ENCODE measurements around the gene MAST3.
"Not testable (repeated sequence)": the region's sequence is repeated elsewhere in the genome, so short reads cannot be mapped to it uniquely, and the experiment has no call there.

MAST3 gene

GRCh38 chr19:18085702-18086457 is 11.7 kb upstream of the MAST3 start:
- no peak for TF ChIP-seq CTCF (conservative IDR thresholded peaks at IDR 0.05; ENCODE audit: low read depth, low read length)
- no peak for DNase-seq (ENCODE audit: low read depth)
- no peak overlapping the region for H3K4me3 ChIP-seq (ENCODE audit: low read length)

GRCh38 chr19:18086590-18087138 is 10.9 kb upstream of the MAST3 start, which contains the start of gene IL12RB1:
Gene IL12RB1 (minus strand): TSS chr19:18086934. CDS start chr19:18086823, 111 bp downstream.
- no peak for TF ChIP-seq CTCF (conservative IDR thresholded peaks at IDR 0.05; ENCODE audit: low read depth, low read length)
- H3K4me3 ChIP-seq (ENCODE audit: low read length), result no peak within 1 kb of the TSS
- DNase-seq (ENCODE audit: low read depth), result no peak

- not testable (repeated sequence) for H3K4me3 ChIP-seq (ENCODE audit: low read length); DNase-seq (ENCODE audit: low read depth)
These were observed 8.5 kb upstream of the MAST3 start for GRCh38 chr19:18089096-18089541.

GRCh38 chr19:18089726-18090125 is 7.9 kb upstream of the MAST3 start:
- TF ChIP-seq CTCF (conservative IDR thresholded peaks at IDR 0.05; ENCODE audit: low read depth, low read length), result no peak
- H3K4me3 ChIP-seq (ENCODE audit: low read length), result no peak overlapping the region
- DNase-seq (ENCODE audit: low read depth), result no peak

DNA sequence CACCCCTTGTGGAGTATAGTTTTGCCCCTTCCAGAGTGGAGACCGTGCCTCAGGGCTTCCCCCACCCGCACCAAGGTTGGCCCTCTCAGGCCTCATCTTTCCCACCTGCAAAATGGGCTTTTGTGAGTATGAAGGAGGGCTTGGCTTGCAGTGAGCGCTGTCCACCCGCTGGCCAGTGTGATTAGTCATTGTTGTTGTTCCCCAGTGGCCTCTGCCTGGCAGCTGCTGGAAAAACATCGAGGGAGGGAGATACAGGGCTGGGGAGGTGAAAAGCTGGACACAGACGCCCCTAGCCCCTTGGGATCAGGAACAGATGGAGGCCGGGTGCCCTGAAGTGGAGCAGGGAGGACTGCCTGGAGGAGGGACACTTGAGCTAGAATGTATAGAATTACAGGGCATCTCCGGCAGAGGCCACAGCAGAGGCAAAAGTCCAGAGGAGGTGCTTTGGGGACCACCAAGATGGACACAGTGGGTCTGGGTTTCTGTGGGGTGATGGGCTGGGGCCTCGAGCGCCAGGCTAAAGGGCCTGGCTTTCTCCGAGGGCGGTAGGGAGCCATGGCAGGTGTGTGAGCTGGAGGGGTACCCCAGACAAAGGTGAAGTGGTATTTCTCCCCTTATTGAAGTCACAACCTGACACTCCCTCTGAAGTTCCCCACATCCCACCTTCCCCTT is 6.9 kb upstream of the MAST3 start:
- H3K4me3 ChIP-seq (ENCODE audit: low read length), result no peak overlapping the region
- no peak for DNase-seq (ENCODE audit: low read depth)
- TF ChIP-seq CTCF (conservative IDR thresholded peaks at IDR 0.05; ENCODE audit: low read depth, low read length), result no peak

DNA sequence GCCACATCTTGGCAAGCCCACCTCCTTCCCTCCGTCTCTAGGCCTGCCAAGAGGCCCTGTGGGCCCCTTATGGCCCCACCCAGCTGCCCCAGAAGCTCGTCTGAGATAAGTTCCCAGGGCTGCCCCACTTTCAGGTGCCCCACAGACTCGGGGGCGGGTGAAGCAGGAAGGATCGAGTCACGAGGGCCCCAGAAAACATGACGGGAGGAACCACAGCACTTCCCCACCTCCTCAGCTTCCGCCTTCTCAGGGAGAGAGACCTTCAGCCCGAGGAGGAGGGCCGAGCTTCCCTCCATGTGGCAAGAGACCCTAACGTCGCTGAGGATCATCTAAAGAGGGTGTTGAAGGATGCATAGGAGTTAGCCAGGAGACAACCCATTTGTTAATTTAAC is 6.4 kb upstream of the MAST3 start:
- no peak overlapping the region for H3K4me3 ChIP-seq (ENCODE audit: low read length)
- no peak for TF ChIP-seq CTCF (conservative IDR thresholded peaks at IDR 0.05; ENCODE audit: low read depth, low read length)
- no peak for DNase-seq (ENCODE audit: low read depth)

- H3K4me3 ChIP-seq (ENCODE audit: low read length), result no peak overlapping the region
- no peak for DNase-seq (ENCODE audit: low read depth)
- no peak for TF ChIP-seq CTCF (conservative IDR thresholded peaks at IDR 0.05; ENCODE audit: low read depth, low read length)
These were observed 4.0 kb upstream of the MAST3 start for GRCh38 chr19:18093439-18094161.

All from retinal pigment epithelial cell (primary cell).